HepG2 (cell line): ENCODE data around the gene BTG2. TPM values are rescaled to one million over a fixed set of nuclear protein-coding genes. Genes with fewer than 3 reads are reported as not detected.

ENCODE experiments used
- ATAC-seq: fragments of 200-7000 bp; cut with Tn5 transposase; 3 replicates; pipeline ENCODE4 v1.9.1; 2020; ENCODE audit warnings: mild to moderate bottlenecking, moderate library complexity
- BruUV-seq: library from RNA; stranded (reverse); fragments of 400-500 nt; replicated peaks from 2 replicates; lab custom pipeline; 2021; lab: Mats Ljungman, UMichigan
- CTCF ChIA-PET: fragments of 300-600 bp; formaldehyde crosslinking; extraction: SDS; loops from one replicate; lab custom pipeline; 2021; ENCODE audit warnings: low total read pairs, inconsistent platforms, low intra/inter-chr PET ratio; lab: Yijun Ruan, JAX
- POLR2A ChIA-PET: fragments of 350-600 bp; sonication (Branson Sonifier 250); formaldehyde crosslinking; loops from one replicate; lab custom pipeline; 2020; ENCODE audit warnings: antibody characterized with exemption, inconsistent platforms; lab: Yijun Ruan, JAX
- DNase-seq: peaks from one replicate; pipeline ENCODE4 v3.0.0-alpha.2; 2015; ENCODE audit warnings: low spot score
- FAIRE-seq: peaks from 3 replicates; lab custom pipeline; 2011; peaks lifted over from hg19 to GRCh38; lab: Jason Lieb, UNC
- H2AFZ ChIP-seq: one replicate; pipeline ENCODE4 v1.6.1; 2011; ENCODE audit warnings: low read length, inconsistent platforms
- H3K27ac ChIP-seq: fragments of 300-600 bp; 3 replicates; pipeline ENCODE4 v1.8.0; 2011; ENCODE audit warnings: mixed run types, mild to moderate bottlenecking, mixed read lengths, low read length, inconsistent platforms; ENCODE audit not compliant: insufficient read depth; ENCODE audit errors: extremely low read length
- H3K27me3 ChIP-seq, 2 experiments: fragments of 200-600 bp in 1 of 2; 2 replicates in 1 of 2; 3 replicates in 1 of 2; pipeline versions ENCODE4 v1.6.0 to v1.8.0; 2011; ENCODE audit warnings: low read length in 2 of 2, mild to moderate bottlenecking in 2 of 2, moderate library complexity in 2 of 2, inconsistent platforms in 1 of 2; ENCODE audit not compliant: insufficient read depth in 2 of 2, control insufficient read depth in 1 of 2
- H3K36me3 ChIP-seq, 2 experiments: fragments of 200-600 bp in 1 of 2; replicated peaks in 1 of 2; 2 replicates in 1 of 2; 3 replicates in 1 of 2; pipeline versions ENCODE4 v1.5.1 to v1.8.0; 2011; ENCODE audit warnings: low read length in 2 of 2, inconsistent platforms in 1 of 2; ENCODE audit not compliant: insufficient read depth in 2 of 2, control insufficient read depth in 1 of 2
- H3K4me1 ChIP-seq: 2 replicates; pipeline ENCODE4 v1.5.1; 2012; ENCODE audit warnings: low read length, inconsistent platforms; ENCODE audit not compliant: insufficient read depth
- H3K4me2 ChIP-seq: 2 replicates; pipeline ENCODE4 v1.6.0; 2011; ENCODE audit warnings: low read depth, low read length, inconsistent platforms
- H3K4me3 ChIP-seq, 3 experiments: fragments of 200-600 bp in 1 of 3; sonication (generic), shearing (Covaris generic) in 1 of 3; replicated peaks in 1 of 3; 2 replicates each; pipeline ENCODE4 v1.5.1; 2011 to 2016; ENCODE audit warnings: low read length in 3 of 3, inconsistent platforms in 2 of 3, low read depth in 2 of 3, mild to moderate bottlenecking in 2 of 3, control low read depth in 1 of 3, mixed read lengths in 1 of 3; ENCODE audit not compliant: insufficient read depth in 1 of 3
- H3K79me2 ChIP-seq: one replicate; pipeline ENCODE4 v1.6.1; 2011; ENCODE audit warnings: low read length, inconsistent platforms; ENCODE audit not compliant: insufficient read depth
- H3K9ac ChIP-seq: 2 replicates; pipeline ENCODE4 v1.6.0; 2011; ENCODE audit warnings: mild to moderate bottlenecking, low read depth, low read length, inconsistent platforms; ENCODE audit not compliant: insufficient read depth
- H3K9me3 ChIP-seq: 2 replicates; pipeline ENCODE4 v1.5.1; 2012; ENCODE audit warnings: mild to moderate bottlenecking, low read length
- H4K20me1 ChIP-seq: 2 replicates; pipeline ENCODE4 v1.6.0; 2011; ENCODE audit warnings: inconsistent platforms, mild to moderate bottlenecking, low read length, moderate library complexity; ENCODE audit not compliant: insufficient read depth
- GLI4 ChIP-seq: sonication (generic); formaldehyde crosslinking; IDR thresholded peaks from 2 replicates; pipeline ENCODE4 v1.5.1; 2020; ENCODE audit warnings: missing genetic modification reagents, mild to moderate bottlenecking, moderate library complexity, borderline replicate concordance
- NR2F2 ChIP-seq: IDR thresholded peaks from 2 replicates; pipeline ENCODE4 v1.6.1; 2012; ENCODE audit warnings: low read depth, inconsistent platforms, borderline replicate concordance
- NRL ChIP-seq: sonication (generic); formaldehyde crosslinking; IDR thresholded peaks from 2 replicates; pipeline ENCODE4 v1.5.0; 2020; ENCODE audit warnings: missing genetic modification reagents, mild to moderate bottlenecking, moderate library complexity, borderline replicate concordance
- PATZ1 ChIP-seq: sonication (generic); formaldehyde crosslinking; IDR thresholded peaks from 2 replicates; pipeline ENCODE4 v1.4.0; 2020; ENCODE audit warnings: missing genetic modification reagents
- RNF2 ChIP-seq: fragments of 450-650 bp; conservative IDR thresholded peaks from 2 replicates; pipeline ENCODE4 v1.6.1; 2016; ENCODE audit warnings: low read depth
- SRSF4 ChIP-seq: fragments of 200-400 bp; formaldehyde crosslinking; IDR thresholded peaks from one replicate; pipeline ENCODE4 v1.6.1; 2018; ENCODE audit warnings: mild to moderate bottlenecking, low read depth, low read length, moderate library complexity; ENCODE audit not compliant: poor library complexity, severe bottlenecking
- TAF15 ChIP-seq: fragments of 200-400 bp; formaldehyde crosslinking; IDR thresholded peaks from one replicate; pipeline ENCODE4 v1.6.1; 2018; ENCODE audit warnings: mild to moderate bottlenecking, low read depth, low read length; ENCODE audit not compliant: poor library complexity, severe bottlenecking
- TRIM24 ChIP-seq: sonication (generic); formaldehyde crosslinking; IDR thresholded peaks from 2 replicates; pipeline ENCODE4 v1.8.0; 2022; ENCODE audit warnings: mild to moderate bottlenecking, missing genetic modification reagents
- WGBS: methylation state at CpG from one replicate; pipeline ENCODE4 v1.1.6; 2017; ENCODE audit warnings: low lambda C conversion rate; 5-methylcytosine and 5-hydroxymethylcytosine counted together
- in situ Hi-C: cut with HindIII; loops from 2 replicates; pipeline ENCODE4 v1.10.0; 2017; ENCODE audit warnings: low pct_unique_long_range_greater_than_20kb; ENCODE audit not compliant: extremely low pct_ligation_motif_present
- intact Hi-C: fragments of 100-400 bp; cut with micrococcal nuclease; formaldehyde crosslinking; loops from one replicate; pipeline ENCODE4 v1.10.0; 2022; ENCODE audit not compliant: unreplicated experiment
- polyA plus RNA-seq, 8 experiments: library from polyadenylated mRNA; depleted of rRNA in 3 of 8; stranded (reverse) in 7 of 8; unstranded in 1 of 8; fragments of >200 nt; fragmentation: Illumina TruSeq in 4 of 8; extraction: Trizol in 4 of 8; gene quantifications; 2 replicates each; pipeline versions ENCODE4 v1.2.1 to v1.2.3, GENCODE V29; 2011 to 2016; ENCODE audit warnings: low read depth in 4 of 8, missing spikeins in 1 of 8, mixed read lengths in 1 of 8; ENCODE audit not compliant: insufficient read depth in 1 of 8
- total RNA-seq, 5 experiments: library from RNA; depleted of rRNA; stranded (reverse); fragments of >200 nt; fragmentation: Illumina TruSeq; extraction: Trizol; gene quantifications; 2 replicates each; pipeline ENCODE4 v1.2.3, GENCODE V29; 2016; ENCODE audit warnings: low read depth in 1 of 5

BTG2 gene
- total and polyA plus RNA-seq, 2 of the 13 experiments (the other 11 are each of a cell fraction or from before 2014, with no cell fraction given) = 13.6 to 18.3 TPM

- no peak for TF ChIP-seq PATZ1 (CRISPR knock-in tag)
- no peak for TF ChIP-seq TRIM24 (CRISPR knock-in tag)
Measured at GRCh38 chr1:203287109-203287893, 18.0 kb upstream of the BTG2 start (continued).

- TF ChIP-seq TAF15 = no peak
- TF ChIP-seq NRL (CRISPR knock-in tag) = no peak
- TF ChIP-seq RNF2 = no peak
- no peak for TF ChIP-seq GLI4 (CRISPR knock-in tag)
- no peak for TF ChIP-seq NR2F2
- no peak for TF ChIP-seq SRSF4
- Histone ChIP-seq H3K4me1 (peaks cover 41% of the 10 kb centered on the region), H3K79me2 (no peaks in the 10 kb centered on the region), H2AFZ (no peak overlapping the region), H4K20me1 (no peaks in the 10 kb centered on the region), H3K27ac (no peak overlapping the region), H3K27me3 (peaks cover 0 to 57% of the 10 kb centered on the region in 2 experiments), H3K4me2 (no peak overlapping the region), H3K4me3 (no peak overlapping the region), H3K36me3 (no peaks in the 10 kb centered on the region), H3K9me3 (no peaks in the 10 kb centered on the region), H3K9ac (no peak overlapping the region)
- ChIA-PET CTCF (no interaction called here), POLR2A (interaction anchor here (6.5 kb wide), 1 partner anchor 20 kb away, joined by 77 read pairs; the partner anchor contains the start of gene BTG2)
- FAIRE-seq = no peak
- ATAC-seq = no peak
- DNase-seq = no peak
- no TSS peak for BruUV-seq
- in situ Hi-C loops = no loop called here
- WGBS = 13% methylated on average over 5 of the region's 5 CpGs
- intact Hi-C loops = no loop called here
Measured at GRCh38 chr1:203287898-203288297, 17.4 kb upstream of the BTG2 start.
